Measurements from ENCODE around the gene AMELY. TPM values are rescaled to one million over a fixed set of nuclear protein-coding genes. Genes with fewer than 3 reads are reported as not detected.
"Not testable (repeated sequence)": the region's sequence is repeated elsewhere in the genome, so short reads cannot be mapped to it uniquely, and the experiment has no call there.

Gene AMELY, protein sequence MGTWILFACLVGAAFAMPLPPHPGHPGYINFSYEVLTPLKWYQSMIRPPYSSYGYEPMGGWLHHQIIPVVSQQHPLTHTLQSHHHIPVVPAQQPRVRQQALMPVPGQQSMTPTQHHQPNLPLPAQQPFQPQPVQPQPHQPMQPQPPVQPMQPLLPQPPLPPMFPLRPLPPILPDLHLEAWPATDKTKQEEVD
- total RNA-seq (2014; rRNA removed; shearing (Covaris generic)): not detected in 2 replicates

DNA sequence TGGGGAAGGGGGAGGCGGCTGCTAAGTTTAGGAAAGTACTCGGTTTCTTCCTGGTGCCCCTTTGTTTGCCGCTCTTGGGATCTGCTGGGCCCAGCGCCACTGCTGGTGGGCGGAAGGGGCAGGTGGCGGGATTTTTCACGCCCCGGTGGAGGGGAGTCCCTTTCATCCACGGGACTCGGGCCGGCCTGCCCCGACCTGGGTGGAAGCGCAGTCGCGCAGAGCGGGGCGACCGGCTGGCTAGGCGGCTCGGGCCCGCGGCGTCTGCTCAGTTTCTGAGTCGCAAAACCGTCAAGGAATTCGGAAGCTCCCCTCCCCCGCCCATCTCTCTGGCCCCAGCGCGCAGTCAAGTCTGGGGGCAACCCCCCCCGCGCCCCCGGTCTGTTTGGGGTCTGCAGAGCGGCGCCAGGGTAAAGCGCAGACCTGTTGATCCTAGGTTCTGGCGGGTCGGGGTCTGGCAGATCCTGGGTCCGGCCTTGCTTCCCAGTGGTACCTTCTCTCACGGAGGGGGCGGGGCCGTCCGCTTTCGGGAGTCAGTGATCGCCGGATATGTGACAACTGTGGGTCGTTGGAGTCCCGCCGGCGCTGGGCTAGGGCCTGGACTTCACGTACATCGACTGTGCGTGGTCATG is at the start of gene AMELY:
AMELY (minus strand) TSS at position 500 of the 629 bp plus-strand sequence. CDS start 39,144 bp downstream, outside the sequence.
- H3K27me3 ChIP-seq (ENCODE audit: control insufficient read depth, insufficient read depth, low read length): no peaks in the 10 kb centered on the region
- H3K36me3 ChIP-seq (replicated peaks; ENCODE audit: control insufficient read depth, insufficient read depth, low read length): no peaks in the 10 kb centered on the region
- no peak for DNase-seq
- no peak within 1 kb of the TSS for H3K4me3 ChIP-seq (ENCODE audit: insufficient read depth, low read depth, low read length)

DNA sequence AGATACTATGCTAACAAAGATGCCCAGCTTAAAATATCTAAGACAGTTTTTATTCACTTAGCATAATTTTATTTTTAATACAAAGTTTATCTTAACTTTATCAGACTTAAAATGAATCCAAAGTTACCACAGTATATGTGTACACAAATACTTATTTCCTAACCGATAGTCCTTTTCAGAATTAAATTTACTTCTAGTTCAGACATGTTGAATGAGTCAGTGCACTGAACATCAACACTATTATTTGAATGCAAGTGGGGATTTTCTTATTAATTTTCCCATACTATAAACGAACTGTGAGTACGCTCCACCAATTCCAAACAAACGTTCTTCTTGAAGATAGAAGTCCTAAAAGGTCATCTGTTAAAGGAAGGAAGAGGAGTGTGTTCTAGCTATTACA is 38.4 kb upstream of the AMELY start:
- no peak for DNase-seq
- Histone ChIP-seq H3K4me3 (ENCODE audit: insufficient read depth, low read depth, low read length) (no peak overlapping the region), H3K27me3 (ENCODE audit: control insufficient read depth, insufficient read depth, low read length) (no peaks in the 10 kb centered on the region), H3K36me3 (replicated peaks; ENCODE audit: control insufficient read depth, insufficient read depth, low read length) (no peaks in the 10 kb centered on the region)

DNA sequence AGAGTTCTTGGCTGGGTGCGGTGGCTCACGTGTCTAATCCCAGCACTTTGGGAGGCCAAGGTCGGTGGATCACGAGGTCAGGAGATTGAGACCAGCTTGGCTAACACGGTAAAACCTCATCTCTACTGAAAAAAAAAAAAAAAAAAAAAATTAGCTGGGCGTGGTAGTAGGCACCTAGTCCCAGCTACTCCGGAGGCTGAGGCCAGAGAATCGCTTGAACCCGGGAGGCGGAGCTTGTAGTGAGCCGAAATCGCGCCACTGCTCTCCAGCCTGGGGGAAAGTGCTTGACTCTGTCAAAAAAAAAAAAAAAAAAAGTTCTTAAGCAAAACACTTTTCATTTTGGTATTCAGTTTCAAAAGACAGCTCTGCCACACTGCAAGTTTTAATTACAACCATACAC is 36.8 kb upstream of the AMELY start:
- H3K4me3 ChIP-seq (ENCODE audit: insufficient read depth, low read depth, low read length): no peak overlapping the region
- no peaks in the 10 kb centered on the region for H3K36me3 ChIP-seq (replicated peaks; ENCODE audit: control insufficient read depth, insufficient read depth, low read length)
- DNase-seq: no peak
- no peaks in the 10 kb centered on the region for H3K27me3 ChIP-seq (ENCODE audit: control insufficient read depth, insufficient read depth, low read length)

- no peaks in the 10 kb centered on the region for H3K27me3 ChIP-seq (ENCODE audit: control insufficient read depth, insufficient read depth, low read length)
- H3K36me3 ChIP-seq (replicated peaks; ENCODE audit: control insufficient read depth, insufficient read depth, low read length): no peaks in the 10 kb centered on the region
- no peak for DNase-seq
Observed at GRCh38 chrY:6947695-6948094, 36.1 kb upstream of the AMELY start.

GRCh38 chrY:6935497-6935896 is 23.9 kb upstream of the AMELY start:
- Histone ChIP-seq H3K36me3 (replicated peaks; ENCODE audit: control insufficient read depth, insufficient read depth, low read length) (no peaks in the 10 kb centered on the region), H3K27me3 (ENCODE audit: control insufficient read depth, insufficient read depth, low read length) (no peaks in the 10 kb centered on the region), H3K4me3 (ENCODE audit: insufficient read depth, low read depth, low read length) (no peak overlapping the region)
- no peak for DNase-seq

More at GRCh38 chrY:6947695-6948094, 36.1 kb upstream of the AMELY start:
- H3K4me3 ChIP-seq (ENCODE audit: insufficient read depth, low read depth, low read length): no peak overlapping the region

GRCh38 chrY:6931779-6932396 is 20.3 kb upstream of the AMELY start:
- Histone ChIP-seq H3K4me3 (ENCODE audit: insufficient read depth, low read depth, low read length) (no peak overlapping the region), H3K36me3 (replicated peaks; ENCODE audit: control insufficient read depth, insufficient read depth, low read length) (no peaks in the 10 kb centered on the region), H3K27me3 (ENCODE audit: control insufficient read depth, insufficient read depth, low read length) (no peaks in the 10 kb centered on the region)
- DNase-seq: no peak

DNA sequence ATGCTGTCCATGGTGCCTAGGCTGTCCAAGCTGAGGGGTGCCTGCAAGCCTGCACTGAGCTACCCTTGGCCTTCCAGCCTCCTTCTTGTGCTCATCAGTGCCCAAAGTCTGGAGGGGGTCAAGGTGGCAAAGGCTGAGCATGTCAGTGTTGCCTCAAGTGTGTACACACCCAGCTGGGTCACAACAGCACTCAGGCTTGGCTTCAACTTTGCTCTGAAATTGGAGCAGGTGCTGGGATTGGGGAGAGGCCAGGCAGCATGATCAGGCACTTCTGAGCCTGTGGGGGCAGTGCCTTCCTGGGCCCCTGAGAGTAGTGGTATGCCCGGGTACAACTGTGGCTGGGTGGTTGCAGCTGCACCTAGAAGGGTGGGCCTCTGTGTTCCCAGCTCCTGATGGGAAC is 17.7 kb upstream of the AMELY start:
- Histone ChIP-seq H3K27me3 (ENCODE audit: control insufficient read depth, insufficient read depth, low read length) (no peaks in the 10 kb centered on the region), H3K36me3 (replicated peaks; ENCODE audit: control insufficient read depth, insufficient read depth, low read length) (no peaks in the 10 kb centered on the region), H3K4me3 (ENCODE audit: insufficient read depth, low read depth, low read length) (no peak overlapping the region)
- DNase-seq: no peak

DNA sequence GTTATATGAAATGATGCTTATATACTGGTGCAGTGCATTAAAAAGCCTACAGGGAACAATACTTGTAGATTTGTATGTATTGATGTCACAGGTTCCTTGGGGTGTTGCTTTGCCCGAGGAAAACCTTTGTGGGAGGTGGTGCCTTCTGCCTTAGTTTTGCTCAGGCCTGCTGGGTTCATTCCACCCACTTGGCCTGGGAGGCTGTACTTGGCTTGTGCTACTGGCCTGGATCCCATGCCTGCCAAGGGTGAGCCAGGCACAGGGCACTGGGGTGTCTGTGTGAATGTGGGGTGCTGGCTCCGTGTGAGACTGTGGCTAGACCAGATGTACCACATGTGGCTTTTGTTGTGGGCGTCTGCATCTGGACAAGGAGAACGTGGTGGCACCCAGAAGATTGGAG is 16.7 kb upstream of the AMELY start:
- Histone ChIP-seq H3K27me3 (ENCODE audit: control insufficient read depth, insufficient read depth, low read length) (no peaks in the 10 kb centered on the region), H3K4me3 (ENCODE audit: insufficient read depth, low read depth, low read length) (no peak overlapping the region), H3K36me3 (replicated peaks; ENCODE audit: control insufficient read depth, insufficient read depth, low read length) (no peaks in the 10 kb centered on the region)
- no peak for DNase-seq

DNA sequence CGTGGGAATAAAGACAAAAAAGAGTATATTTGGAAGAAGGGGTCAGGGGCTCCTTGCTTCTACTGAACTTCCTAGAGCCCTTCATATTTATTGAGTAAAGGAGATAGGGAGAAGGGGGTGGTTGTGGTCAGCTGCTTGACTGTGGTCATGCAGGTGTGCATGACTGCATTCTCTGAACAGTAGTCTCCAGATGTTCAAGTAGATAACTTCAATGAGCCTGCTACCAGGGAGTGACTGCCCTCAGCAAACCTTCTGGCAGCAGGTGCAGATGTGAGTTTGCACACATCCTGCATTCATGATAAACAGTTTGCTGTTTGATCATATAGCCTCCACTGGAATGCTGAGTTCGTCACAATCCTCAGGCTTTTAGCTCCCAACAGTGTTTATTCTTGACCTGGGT is 9.5 kb upstream of the AMELY start:
- DNase-seq: no peak
- Histone ChIP-seq H3K27me3 (ENCODE audit: control insufficient read depth, insufficient read depth, low read length) (no peaks in the 10 kb centered on the region), H3K4me3 (ENCODE audit: insufficient read depth, low read depth, low read length) (no peak overlapping the region), H3K36me3 (replicated peaks; ENCODE audit: control insufficient read depth, insufficient read depth, low read length) (no peaks in the 10 kb centered on the region)

DNA sequence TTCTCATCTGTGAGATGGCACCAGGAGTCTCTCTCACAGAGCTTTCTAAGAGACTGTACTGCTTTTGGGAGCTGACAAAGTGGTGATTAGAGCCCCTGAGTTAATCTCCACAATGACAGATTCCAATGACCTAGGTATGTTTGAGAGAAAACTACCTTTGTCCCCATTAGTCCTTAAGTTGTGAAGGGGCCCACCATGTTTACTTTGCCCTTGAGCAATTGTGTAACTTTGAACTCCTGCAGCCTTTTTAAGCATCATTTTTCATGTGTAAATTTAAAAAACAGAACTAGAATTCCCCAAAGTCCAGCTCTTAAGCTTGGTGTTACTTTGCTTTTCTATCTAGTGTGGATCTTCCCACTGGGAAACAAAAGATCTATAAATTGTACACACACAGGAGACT is 1.8 kb upstream of the AMELY start:
- Histone ChIP-seq H3K36me3 (replicated peaks; ENCODE audit: control insufficient read depth, insufficient read depth, low read length) (no peaks in the 10 kb centered on the region), H3K4me3 (ENCODE audit: insufficient read depth, low read depth, low read length) (no peak overlapping the region), H3K27me3 (ENCODE audit: control insufficient read depth, insufficient read depth, low read length) (no peaks in the 10 kb centered on the region)
- no peak for DNase-seq

DNA sequence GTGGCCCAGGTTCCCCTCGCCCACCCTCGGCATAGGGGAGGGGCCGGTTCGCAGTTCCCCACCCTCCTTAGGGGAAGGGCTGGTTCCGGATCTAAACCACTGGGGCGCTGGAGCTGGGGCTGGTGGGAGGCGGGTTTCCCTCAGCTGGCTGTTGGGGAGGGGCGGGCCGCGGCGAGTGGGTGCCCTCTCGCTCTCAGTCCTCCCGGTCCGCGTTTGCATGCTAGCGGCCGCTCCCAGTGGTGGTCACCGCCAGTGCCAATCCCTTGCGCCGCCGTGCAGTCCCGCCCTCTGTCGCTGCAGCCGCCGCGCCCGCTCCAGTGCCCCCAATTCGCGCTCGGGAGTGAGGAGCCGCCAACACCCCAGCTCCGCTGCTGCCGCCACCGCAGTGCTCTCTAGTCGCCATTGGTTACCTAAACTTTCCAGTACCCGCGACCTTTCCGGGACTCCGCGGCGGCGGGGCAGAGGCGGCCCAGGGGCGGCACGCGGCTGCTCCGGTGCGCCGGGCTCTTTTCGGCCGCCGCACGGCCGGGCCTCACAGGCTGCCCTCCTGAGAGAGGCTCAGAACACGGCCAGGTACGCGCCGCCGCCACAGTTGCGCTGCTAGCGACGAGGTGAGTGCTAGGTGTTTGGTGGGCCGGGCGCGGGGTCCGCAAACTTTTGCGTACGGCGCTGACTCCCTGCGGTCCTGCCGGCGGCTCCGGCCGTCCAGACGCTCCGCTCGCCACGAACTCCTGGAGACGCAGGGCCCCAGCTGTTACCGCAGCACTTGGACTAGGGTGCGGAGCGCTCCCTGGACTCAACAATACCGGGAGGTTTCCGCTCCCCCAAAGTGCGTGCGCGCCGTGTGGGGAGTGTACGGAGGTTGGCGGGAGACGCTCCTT is 940 bp downstream of the AMELY start, which contains the start of gene TBL1Y:
TBL1Y (plus strand) TSS at position 326 of the 881 bp plus-strand sequence. CDS start 114,388 bp downstream, outside the sequence.
- Histone ChIP-seq H3K36me3 (replicated peaks; ENCODE audit: control insufficient read depth, insufficient read depth, low read length) (no peaks in the 10 kb centered on the region), H3K4me3 (ENCODE audit: insufficient read depth, low read depth, low read length) (no peak within 1 kb of the TSS), H3K27me3 (ENCODE audit: control insufficient read depth, insufficient read depth, low read length) (no peaks in the 10 kb centered on the region)
- DNase-seq: no peak

GRCh38 chrY:6909856-6910255 is 1.7 kb downstream of the AMELY start:
- Histone ChIP-seq H3K36me3 (replicated peaks; ENCODE audit: control insufficient read depth, insufficient read depth, low read length) (no peaks in the 10 kb centered on the region), H3K27me3 (ENCODE audit: control insufficient read depth, insufficient read depth, low read length) (no peaks in the 10 kb centered on the region), H3K4me3 (ENCODE audit: insufficient read depth, low read depth, low read length) (no peak overlapping the region)
- no peak for DNase-seq

DNA sequence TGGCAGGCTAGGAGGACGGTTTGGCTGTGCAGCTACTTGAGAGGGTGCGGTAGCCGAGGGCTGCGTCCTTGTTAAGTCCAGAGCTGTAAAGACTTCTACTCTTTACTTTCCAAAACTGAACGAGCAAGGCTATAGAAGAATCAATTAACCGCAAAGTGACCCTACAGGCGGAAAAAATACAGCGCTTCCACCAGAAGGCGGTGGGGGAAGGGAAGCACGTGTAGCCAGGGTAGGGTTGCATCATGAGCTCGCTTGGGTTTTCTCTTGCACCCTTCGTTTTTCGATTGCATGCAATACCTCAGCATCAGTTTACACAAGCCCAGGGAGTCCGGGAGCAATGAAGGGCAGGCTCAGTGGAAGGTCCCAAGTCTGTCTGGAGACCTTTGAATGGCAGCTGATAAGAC is 2.4 kb downstream of the AMELY start:
- Histone ChIP-seq H3K4me3 (ENCODE audit: insufficient read depth, low read depth, low read length) (no peak overlapping the region), H3K36me3 (replicated peaks; ENCODE audit: control insufficient read depth, insufficient read depth, low read length) (no peaks in the 10 kb centered on the region)
- DNase-seq: no peak

GRCh38 chrY:6908021-6908420 is 3.5 kb downstream of the AMELY start:
- not testable (repeated sequence) for H3K36me3 ChIP-seq (replicated peaks; ENCODE audit: control insufficient read depth, insufficient read depth, low read length); DNase-seq; H3K27me3 ChIP-seq (ENCODE audit: control insufficient read depth, insufficient read depth, low read length); H3K4me3 ChIP-seq (ENCODE audit: insufficient read depth, low read depth, low read length)

More for the DNA sequence above, 2.4 kb downstream of the AMELY start:
- H3K27me3 ChIP-seq (ENCODE audit: control insufficient read depth, insufficient read depth, low read length): no peaks in the 10 kb centered on the region

Data from H7 (cell line).